Measurements from ENCODE around the gene EPHB1. TPM values are rescaled to one million over a fixed set of nuclear protein-coding genes. Genes with fewer than 3 reads are reported as not detected.
"Not testable (repeated sequence)": the region's sequence is repeated elsewhere in the genome, so short reads cannot be mapped to it uniquely, and the experiment has no call there.

The EPHB1 gene
- total and polyA plus RNA-seq, 2 of the 13 experiments (the other 11 are each of a cell fraction or from before 2014, with no cell fraction given), result 0.07 to 0.21 TPM

DNA sequence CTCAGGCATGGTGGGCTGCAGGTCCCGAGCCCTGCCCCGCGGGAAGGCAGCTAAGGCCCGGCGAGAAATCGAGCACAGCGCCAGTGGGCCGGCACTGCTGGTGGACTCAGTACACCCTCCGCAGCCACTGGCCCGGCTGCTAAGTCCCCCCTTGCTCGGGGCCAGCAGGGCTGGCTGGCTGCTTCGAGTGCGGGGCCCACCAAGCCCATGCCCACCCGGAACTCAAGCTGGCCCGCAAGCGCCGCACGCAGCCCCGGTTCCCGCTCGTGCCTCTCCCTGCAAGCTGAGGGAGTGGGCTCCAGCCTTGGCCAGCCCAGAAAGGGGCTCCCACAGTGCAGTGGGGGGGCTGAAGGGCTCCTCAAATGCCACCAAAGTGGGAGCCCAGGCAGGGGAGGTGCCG is 244.5 kb downstream of the EPHB1 start:
- H3K9ac ChIP-seq (ENCODE audit: insufficient read depth, low read depth, low read length); intact Hi-C loops (cut with micrococcal nuclease; ENCODE audit: unreplicated experiment); POLR2A ChIA-PET; H3K4me3 ChIP-seq (replicated peaks in 1 of 3; ENCODE audit: insufficient read depth in 1 of 3, low read depth in 2 of 3, low read length in 3 of 3); H3K4me1 ChIP-seq (ENCODE audit: insufficient read depth, low read length); ATAC-seq; in situ Hi-C loops (cut with HindIII; ENCODE audit: extremely low pct_ligation_motif_present, low pct_unique_long_range_greater_than_20kb); CTCF ChIA-PET (ENCODE audit: low intra/inter-chr PET ratio, low total read pairs); H3K9me3 ChIP-seq (ENCODE audit: low read length); H3K27me3 ChIP-seq (ENCODE audit: control insufficient read depth in 1 of 2, insufficient read depth in 2 of 2, low read length in 2 of 2); H4K20me1 ChIP-seq (ENCODE audit: insufficient read depth, low read length); H3K27ac ChIP-seq (ENCODE audit: extremely low read length, insufficient read depth, low read length); FAIRE-seq; DNase-seq (ENCODE audit: low spot score); H3K79me2 ChIP-seq (ENCODE audit: insufficient read depth, low read length); H3K36me3 ChIP-seq (replicated peaks in 1 of 2; ENCODE audit: control insufficient read depth in 1 of 2, insufficient read depth in 2 of 2, low read length in 2 of 2); BruUV-seq (replicated peaks); H2AFZ ChIP-seq (ENCODE audit: low read length); H3K4me2 ChIP-seq (ENCODE audit: low read depth, low read length): not testable (repeated sequence)
- WGBS (ENCODE audit: low lambda C conversion rate), result no CpG with 5 or more reads among the region's 22 CpGs

DNA sequence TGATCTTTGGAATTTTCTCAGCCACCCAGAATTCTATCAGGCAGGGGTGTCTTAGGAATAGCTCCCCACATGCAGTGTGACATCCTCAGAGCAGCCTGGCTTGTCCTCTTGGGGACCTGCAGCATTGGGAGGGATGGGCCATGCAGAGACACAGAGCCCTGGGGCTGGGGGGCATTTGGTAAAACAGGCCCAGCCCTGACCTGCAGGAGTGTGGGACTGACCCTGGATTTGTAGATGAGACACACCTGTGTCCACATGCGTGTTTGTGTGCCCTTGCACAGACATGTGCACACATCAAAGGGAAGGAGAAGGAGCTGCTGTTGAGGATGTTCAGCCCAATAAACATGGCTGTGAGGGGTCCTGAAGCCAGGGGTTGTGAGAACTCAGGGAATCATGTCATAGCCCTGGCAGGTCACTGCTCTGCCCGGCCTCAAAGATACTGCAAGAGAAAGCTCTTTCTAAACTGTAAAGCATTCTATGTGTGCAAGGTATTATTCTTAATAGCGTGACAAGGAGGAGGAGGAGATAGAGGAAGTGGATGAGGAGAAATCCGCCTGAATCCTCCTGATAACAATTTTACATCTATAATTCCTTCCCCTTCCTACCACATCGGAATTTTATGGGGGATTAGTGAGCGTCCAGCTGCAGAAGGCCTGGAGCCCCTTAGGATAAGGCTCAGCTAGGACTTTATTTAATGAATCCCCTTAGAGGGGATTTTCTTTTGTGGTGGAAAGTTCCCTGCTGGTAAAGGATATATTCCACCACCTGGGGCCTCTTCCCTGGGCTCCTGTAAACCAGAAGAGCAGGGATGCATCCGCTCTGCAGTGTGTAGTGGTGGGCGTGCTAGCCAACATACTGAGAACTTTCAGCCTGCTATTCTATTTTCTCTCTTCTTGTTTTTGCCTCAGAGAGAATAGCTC is 245.5 kb downstream of the EPHB1 start:
- intact Hi-C loops (cut with micrococcal nuclease; ENCODE audit: unreplicated experiment), result no loop called here
- ATAC-seq, result no peak
- Histone ChIP-seq H2AFZ (ENCODE audit: low read length) (no peak overlapping the region), H3K4me1 (ENCODE audit: insufficient read depth, low read length) (no peaks in the 10 kb centered on the region), H3K27ac (ENCODE audit: extremely low read length, insufficient read depth, low read length) (no peak overlapping the region), H4K20me1 (ENCODE audit: insufficient read depth, low read length) (no peaks in the 10 kb centered on the region), H3K36me3 (replicated peaks in 1 of 2; ENCODE audit: control insufficient read depth in 1 of 2, insufficient read depth in 2 of 2, low read length in 2 of 2) (no peaks in the 10 kb centered on the region), H3K27me3 (ENCODE audit: control insufficient read depth in 1 of 2, insufficient read depth in 2 of 2, low read length in 2 of 2) (no peaks in the 10 kb centered on the region; a peak in 1 of 5 replicates), H3K9ac (ENCODE audit: insufficient read depth, low read depth, low read length) (no peak overlapping the region), H3K4me3 (replicated peaks in 1 of 3; ENCODE audit: insufficient read depth in 1 of 3, low read depth in 2 of 3, low read length in 3 of 3) (no peak overlapping the region), H3K79me2 (ENCODE audit: insufficient read depth, low read length) (no peaks in the 10 kb centered on the region), H3K4me2 (ENCODE audit: low read depth, low read length) (no peak overlapping the region), H3K9me3 (ENCODE audit: low read length) (no peaks in the 10 kb centered on the region)
- DNase-seq (ENCODE audit: low spot score), result no peak
- ChIA-PET POLR2A (no interaction called here), CTCF (ENCODE audit: low intra/inter-chr PET ratio, low total read pairs) (no interaction called here)
- TF ChIP-seq STAG1 (CRISPR knock-in tag; IDR thresholded peaks at IDR 0.05) (no peak), NFKBIZ (CRISPR knock-in tag; IDR thresholded peaks at IDR 0.05) (no peak)
- in situ Hi-C loops (cut with HindIII; ENCODE audit: extremely low pct_ligation_motif_present, low pct_unique_long_range_greater_than_20kb), result no loop called here
- no peak for FAIRE-seq
- BruUV-seq (replicated peaks), result no TSS peak
- 3% methylated on average over 6 of the region's 8 CpGs for WGBS (ENCODE audit: low lambda C conversion rate)
